ENCODE measurements around the gene KRTAP12-2. TPM values are rescaled to one million over a fixed set of nuclear protein-coding genes. Genes with fewer than 3 reads are reported as not detected.
"Not testable (repeated sequence)": the region's sequence is repeated elsewhere in the genome, so short reads cannot be mapped to it uniquely, and the experiment has no call there.

Gene KRTAP12-2
- total RNA-seq, 1 donor from 2014 or later = not detected

DNA sequence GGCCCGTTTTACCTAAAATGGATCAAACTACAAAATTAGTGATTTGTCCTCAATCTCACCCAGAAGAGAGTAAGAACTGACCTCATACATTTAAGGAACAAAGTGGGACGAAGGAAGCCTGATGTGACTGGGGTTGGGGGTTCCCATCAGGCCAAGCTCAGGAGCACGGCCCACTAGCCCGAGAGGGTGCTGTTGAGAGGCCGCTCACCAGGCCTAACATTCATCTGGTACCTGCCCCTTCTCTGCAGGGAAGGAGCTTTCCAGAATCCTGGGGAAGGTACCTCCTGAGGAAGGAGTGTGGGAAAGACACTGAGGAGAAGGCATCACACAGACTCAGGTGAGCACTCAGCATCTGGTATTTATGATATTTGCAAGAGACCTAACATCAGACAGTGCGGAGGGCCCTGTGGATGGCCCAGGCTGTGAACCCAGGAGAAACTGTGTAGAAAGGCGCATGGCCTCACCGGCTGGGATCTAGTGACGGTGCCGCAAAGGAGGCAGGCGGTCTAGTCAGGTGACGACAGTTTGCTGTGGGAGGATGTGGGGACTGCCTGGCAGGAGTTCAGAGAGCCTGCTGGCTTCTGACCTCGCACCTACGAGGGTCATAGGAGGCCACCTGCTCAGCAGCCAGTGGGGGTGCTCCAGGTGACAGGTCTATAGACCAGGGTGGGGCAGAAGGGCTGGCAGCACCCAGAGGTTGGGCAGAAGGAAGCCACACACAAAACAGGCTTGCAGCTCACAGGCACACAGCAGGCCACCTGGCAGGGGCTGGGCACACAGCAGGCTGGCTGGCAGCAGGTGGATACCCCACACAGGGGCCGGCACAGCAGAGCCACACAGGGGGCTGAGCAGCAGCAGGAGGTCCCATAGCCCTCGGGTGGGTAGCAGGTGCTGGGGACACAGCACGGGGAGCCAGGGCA is 12.8 kb downstream of the KRTAP12-2 start:
- DNase-seq (ENCODE audit: low spot score in 2 of 2) (no peak), FAIRE-seq (no peak)

DNA sequence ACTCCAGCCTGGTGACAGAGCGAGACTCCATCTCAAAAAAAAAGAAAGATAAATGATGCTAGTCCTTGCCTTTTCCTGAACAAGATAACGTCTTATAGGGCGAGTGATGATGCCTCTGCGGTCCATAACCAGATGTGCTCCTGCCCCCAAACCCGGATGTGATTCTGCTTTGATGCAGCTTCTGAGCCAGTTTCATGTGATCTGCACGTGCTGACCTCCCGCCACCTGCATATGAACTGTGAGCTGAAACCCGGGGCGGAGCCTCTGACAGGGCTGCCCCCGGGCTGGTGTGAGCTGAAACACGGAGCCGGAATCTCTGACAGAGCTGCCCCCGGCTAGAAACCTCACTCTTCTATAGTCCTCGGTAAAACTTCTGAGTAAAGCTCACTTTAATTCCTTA is 13.6 kb downstream of the KRTAP12-2 start:
- DNase-seq (ENCODE audit: low spot score in 2 of 2) (no peak), FAIRE-seq (no peak)

DNA sequence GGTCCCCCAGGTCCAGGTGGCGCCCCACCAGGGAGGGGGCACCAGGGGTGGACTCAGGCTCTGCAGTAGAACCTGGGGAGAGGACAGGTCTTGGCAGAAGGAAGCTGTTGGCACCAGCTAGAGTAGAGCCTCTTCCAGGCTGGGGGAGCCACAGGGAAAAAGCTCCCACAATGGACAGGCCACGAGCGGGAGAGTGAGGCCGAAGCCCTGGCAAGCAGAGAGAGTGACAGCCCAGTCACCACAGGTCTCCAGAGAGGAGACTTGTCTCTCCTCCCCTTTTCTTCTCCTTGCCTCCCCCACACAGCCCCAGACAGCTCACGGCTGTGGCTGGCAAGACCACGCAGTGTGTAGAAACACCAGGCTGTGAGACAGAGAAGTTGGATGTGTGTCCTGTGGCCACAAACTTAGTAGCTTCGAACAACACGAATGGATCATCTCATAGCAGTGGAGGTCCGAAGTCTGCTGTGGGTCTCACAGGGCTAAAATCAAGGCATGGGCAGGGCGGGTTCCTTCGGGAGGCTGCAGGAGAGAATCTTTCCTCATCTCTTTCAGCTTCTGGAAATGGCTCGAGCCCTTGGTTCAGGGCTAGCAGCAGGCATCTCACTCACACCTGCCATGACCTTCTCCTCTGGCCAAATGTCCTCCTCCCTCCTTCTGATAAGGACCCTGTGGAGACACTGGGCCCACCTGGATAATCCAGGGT is 15.6 kb downstream of the KRTAP12-2 start:
- FAIRE-seq (no peak), DNase-seq (ENCODE audit: low spot score in 2 of 2) (no peak)

DNA sequence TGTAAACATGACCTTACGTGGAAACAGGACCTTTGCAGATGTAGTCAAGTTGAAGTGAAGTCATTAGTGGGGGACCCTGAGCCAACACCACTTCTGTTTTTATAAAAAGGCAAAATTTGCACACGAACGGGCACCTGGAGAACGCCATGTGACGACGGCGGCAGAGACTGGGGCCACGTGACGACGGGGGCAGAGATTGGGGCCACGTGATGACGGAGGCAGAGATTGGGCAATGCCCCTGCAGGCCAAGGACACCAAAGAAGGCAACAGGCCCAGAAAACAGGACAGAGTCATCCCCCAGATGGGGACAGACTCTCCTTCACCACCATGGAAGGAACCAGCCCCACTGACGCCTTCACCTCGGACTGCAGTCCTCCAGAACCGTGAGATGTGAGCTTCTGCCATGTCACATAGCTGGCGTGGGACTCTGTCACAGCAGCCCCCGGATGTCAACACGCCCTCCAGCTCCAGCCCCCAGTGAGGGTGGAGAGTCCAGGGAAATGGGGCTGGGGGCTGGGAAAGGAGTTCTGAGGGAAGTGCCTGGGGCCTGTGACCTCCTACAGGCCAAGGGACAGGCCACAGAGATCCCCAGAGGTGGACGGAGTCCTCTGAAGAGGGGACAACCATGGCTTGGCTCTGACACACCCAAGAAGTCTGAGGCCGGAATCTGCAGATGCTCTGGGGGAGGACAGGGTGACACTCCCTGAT is 16.3 kb downstream of the KRTAP12-2 start:
- DNase-seq (ENCODE audit: low spot score in 2 of 2) (no peak), FAIRE-seq (no peak)

DNA sequence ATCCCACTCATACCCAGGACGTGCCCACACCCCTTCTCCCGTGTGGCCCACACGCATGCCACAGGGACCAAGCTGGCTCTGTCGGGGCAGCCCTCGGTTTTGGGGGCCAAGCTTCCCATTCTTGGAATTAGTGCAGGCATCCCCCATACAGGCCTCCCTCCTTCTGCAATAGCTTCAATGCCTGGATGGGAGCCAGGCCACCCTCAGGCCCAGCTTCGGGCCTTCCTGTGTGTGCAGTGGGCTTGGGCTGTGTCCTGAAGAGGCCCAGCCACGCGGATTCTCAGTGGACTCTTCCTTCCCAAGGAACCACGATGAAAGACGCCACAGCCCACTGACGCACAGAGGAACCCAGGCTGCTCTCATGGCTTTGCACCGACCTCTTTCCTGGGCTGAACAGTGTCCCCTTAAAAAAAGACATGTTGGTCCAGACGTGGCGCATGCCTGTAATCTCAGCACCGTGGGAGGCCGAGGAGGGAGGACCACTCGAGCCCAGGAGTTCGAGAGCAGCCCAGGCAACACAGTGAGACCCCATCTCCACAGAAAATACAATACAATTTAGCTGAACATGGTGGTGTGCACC is 17.1 kb downstream of the KRTAP12-2 start:
- DNase-seq (ENCODE audit: low spot score in 2 of 2) = no peak
- FAIRE-seq = no peak

DNA sequence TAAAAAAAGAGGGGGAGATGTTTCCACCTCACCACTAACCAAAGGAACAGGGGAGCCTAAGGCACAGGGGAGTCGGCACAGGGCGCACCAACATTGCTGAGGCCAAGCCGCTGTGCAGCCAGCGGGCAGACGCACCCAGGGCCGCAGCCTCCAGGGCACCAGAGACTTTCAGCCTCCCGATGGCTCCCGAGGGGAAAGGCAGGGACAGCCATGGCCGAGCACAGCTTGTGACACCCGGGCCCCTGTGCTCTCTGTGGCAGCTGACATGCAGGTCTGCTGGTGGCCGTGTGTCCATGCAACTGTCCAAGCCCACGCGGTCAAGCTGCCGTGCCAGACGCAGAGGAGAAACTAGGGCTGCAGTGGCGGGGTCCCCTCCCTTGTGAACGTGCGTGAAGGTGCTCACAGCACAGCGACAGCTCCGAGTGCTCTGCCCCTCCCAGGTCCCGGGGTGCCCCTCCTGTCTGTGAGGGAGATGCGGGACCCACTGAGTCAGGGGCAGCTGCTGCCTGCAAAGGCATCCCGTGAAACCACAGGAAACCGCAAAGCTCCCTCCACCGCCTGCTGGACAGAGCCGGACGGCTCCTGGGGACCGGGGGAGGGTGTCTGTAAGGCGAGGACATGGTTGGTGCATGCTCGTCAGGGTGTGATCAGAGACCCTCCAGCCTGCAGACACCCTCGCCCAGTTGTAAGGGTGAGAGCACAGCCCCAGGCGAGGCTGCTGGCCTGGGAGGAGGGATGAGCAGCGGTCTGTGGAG is 18.0 kb downstream of the KRTAP12-2 start:
- DNase-seq (ENCODE audit: low spot score in 2 of 2) = no peak
- no peak for FAIRE-seq

DNA sequence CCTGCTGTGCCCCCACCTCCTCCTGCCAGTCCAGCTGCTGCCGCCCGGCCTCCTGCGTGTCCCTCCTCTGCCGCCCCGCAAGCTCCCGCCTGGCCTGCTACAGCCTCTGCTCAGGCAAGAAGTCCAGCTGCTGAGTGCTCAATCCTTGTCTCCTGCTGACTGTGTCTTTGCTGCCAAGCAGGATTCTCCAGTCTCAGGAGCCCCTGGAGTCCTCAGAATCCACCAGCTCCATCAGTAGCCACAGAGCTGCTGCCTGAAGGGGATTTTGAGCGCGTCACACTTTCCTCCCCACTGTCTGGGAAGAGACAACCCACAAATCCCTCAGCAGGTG is 19.5 kb downstream of the KRTAP12-2 start:
- DNase-seq (ENCODE audit: low spot score in 2 of 2) (no peak), FAIRE-seq (no peak)

DNA sequence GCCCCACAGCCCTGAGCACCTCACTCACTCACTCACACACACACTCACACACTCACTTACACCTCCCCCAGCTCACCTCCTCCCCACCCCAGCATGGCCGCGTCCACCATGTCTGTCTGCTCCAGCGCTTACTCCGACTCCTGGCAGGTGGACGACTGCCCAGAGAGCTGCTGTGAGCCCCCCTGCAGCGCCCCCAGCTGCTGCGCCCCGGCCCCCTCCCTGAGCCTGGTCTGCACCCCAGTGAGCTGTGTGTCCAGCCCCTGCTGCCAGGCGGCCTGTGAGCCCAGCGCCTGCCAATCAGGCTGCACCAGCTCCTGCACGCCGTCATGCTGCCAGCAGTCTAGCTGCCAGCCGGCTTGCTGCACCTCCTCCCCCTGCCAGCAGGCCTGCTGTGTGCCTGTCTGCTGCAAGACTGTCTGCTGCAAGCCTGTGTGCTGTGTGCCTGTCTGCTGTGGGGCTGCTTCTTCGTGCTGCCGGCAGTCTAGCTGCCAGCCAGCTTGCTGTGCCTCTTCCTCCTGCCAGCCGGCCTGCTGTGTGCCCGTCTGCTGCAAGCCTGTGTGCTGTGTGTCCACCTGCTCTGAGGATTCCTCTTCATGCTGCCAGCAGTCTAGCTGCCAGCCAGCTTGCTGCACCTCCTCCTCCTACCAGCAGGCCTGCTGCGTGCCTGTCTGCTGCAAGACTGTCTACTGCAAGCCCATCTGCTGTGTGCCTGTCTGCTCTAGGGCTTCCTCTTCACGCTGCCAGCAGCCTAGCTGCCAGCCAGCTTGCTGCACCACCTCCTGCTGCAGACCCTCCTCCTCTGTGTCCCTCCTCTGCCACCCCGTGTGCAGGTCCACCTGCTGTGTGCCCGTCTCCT is 20.1 kb downstream of the KRTAP12-2 start, which contains the start of gene KRTAP10-11:
Gene KRTAP10-11, plus strand, starts transcription at position 49 of the 856 bp plus-strand sequence. Its CDS starts 45 bp downstream, at position 94.
- DNase-seq (ENCODE audit: low spot score in 2 of 2); FAIRE-seq: not testable (repeated sequence)

DNA sequence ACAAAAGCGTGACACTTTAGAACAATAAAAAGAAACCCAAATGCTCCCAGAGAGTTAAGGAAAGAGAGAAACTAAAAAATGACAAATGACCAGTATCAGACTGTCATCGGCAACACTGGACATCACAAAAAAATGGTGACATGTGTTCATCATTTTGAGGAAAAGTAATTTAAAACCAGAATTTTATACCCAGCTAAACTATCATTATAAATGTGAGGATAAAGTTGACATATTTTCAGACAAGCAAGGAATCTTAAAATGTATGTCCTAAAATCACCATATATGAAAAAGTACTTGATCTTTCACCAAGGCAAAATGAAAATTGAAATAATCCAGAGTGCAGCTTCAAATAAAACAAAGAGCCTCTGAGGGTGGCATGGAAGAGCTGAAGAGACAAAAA is 21.8 kb downstream of the KRTAP12-2 start:
- FAIRE-seq = no peak
- DNase-seq (ENCODE audit: low spot score in 2 of 2) = no peak

DNA sequence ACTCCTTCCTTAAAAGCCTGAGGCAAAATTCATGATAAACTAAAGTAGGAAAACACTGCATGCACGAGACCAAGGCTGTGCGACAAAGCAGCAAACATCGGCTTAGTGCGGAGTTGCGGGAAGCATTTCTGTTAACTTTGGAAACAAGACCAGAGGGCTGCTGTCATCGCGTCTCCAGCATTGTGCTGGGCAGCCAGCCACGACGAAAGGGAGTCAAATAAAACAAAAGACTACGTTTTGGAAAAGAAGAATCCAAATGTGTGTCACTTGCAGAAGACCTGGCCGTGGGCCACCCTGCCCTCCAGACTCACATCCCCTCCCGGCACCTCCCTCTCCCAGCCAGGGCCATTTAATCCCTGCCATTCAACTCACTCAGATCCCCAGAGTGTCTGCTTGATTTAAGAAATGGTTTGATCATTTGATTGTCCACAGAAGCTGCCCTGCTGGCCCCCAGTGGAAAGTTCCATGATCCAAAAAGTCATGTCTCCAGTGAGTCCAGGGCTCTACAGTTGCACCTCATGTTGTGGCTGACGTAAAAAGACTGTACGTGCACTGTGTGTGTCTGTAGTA is 22.9 kb downstream of the KRTAP12-2 start:
- no peak for FAIRE-seq
- DNase-seq (ENCODE audit: low spot score in 2 of 2) = no peak

DNA sequence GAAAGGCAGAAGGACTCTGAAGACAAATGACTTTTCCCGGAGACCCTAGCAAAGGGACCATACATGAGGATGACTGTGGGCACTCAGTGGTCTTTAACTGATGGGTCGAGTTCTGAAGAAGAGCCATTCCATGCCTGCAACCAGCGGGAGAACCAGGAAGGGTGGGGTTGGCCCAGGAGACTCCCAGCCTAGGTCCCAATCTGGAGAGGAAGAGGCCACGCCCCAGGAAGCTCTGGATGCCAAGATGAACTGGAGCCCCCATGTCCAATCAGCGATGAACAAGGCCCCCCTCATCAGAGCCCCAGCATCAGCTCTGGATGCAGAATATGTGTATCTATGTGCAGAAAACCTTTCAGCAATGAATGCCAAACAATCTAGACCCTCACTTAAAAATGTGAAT is 26.0 kb downstream of the KRTAP12-2 start:
- DNase-seq (ENCODE audit: low spot score in 2 of 2) (no peak), FAIRE-seq (no peak)

DNA sequence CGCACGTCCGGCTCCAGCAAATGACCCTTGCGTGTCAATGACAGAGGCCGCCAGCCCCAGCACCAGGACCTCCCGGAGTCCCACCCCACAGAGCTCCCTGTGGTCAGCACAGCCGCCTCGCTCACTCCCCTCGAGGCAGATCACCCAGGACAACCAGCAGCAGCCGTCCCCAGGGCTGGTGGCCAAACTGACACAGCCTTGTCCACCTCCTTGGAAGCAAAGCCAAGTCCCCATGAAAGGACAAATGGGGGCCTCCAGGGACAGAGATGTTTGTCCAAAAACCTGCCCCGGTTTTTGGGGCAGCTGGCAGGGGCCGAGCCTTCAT is 27.4 kb downstream of the KRTAP12-2 start:
- no peak for DNase-seq (ENCODE audit: low spot score in 2 of 2)
- FAIRE-seq = no peak

DNA sequence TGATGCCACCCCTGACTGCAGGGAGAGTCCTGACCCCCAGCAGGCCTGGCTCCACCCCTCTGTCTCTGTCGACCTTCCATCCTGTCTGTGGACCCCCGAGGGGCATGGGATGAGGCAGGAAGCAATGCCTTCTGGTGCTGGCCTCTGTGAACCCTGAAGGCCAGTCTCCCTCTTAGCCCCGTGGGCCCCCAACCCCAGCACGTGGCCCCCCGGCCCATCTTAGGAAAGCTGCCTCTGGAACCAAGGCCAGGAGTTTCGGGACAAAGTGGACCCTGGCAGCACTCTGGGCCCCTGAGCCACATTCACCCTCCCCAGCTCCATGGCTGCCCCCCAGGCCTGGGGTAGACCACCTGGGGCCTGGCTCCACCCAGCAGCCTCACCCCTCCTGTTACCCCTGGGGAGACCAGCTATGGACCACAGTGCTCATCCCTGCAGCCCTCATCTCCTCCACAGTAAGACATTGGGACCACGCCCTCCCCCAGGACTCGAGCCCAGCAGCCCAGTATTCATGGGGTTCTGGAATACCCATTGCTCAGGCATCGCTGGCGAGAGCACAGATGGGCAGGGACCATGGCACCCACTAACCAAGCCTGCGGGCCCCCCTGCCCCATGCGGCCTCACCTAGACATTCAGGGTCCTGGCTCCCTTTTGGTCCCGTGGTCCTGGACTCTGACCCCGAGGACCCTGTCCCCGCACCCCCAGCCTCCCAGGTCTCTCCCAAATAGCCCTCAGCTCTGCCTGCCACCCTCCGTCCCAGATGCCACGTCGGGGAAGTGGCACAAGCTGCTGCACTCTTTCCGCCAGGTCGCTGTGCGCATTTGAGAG is 28.0 kb downstream of the KRTAP12-2 start:
- DNase-seq (ENCODE audit: low spot score in 2 of 2); FAIRE-seq: not testable (repeated sequence)

DNA sequence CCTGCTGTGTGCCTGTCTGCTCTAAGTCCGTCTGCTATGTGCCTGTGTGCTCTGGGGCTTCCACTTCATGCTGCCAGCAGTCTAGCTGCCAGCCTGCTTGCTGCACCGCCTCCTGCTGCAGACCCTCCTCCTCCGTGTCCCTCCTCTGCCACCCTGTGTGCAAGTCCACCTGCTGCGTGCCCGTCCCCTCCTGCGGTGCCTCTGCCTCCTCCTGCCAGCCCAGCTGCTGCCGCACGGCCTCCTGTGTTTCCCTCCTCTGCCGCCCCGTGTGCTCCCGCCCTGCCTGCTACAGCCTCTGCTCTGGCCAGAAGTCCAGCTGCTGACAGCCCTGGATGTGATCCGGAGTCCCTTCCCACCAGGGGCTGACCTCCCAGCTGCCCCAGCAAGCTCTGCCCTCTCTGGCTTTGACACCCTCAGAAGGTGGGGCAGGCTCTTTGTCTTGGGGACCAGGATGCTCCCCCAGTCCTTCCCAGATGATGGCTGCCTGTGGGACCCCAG is 28.8 kb downstream of the KRTAP12-2 start:
- FAIRE-seq; DNase-seq (ENCODE audit: low spot score in 2 of 2): not testable (repeated sequence)

DNA sequence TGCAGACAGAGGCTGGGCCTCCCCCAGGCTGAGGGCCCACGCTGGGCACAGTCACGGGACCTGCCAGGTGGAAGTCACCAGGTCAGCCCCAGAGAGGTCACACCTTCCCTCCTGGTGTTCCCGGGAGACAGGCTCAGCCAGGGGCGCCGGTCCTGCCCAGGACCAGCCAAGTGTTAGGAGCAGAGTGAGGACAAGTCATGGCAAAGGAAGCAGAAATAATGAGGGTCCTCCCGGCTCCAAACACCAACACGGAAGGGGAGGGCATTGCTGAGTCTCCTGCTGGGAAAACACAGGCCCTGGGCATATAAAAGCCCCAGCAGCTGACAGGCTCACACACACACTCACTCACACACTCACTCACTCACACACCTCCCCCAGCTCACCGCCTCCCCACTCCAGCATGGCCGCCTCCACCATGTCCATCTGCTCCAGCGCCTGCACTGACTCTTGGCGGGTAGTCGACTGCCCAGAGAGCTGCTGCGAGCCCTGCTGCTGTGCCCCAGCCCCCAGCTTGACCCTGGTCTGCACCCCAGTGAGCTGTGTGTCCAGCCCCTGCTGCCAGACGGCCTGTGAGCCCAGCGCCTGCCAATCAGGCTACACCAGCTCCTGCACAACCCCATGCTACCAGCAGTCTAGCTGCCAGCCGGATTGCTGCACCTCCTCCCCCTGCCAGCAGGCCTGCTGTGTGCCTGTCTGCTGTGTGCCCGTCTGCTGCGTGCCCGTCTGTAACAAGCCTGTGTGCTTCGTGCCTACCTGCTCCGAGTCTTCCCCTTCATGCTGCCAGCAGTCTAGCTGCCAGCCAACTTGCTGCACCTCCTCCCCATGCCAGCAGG is 29.5 kb downstream of the KRTAP12-2 start, which contains the start of gene KRTAP10-10:
Gene KRTAP10-10, plus strand, starts transcription at position 339 of the 833 bp plus-strand sequence. Its CDS starts 62 bp downstream, at position 401.
- FAIRE-seq (no peak), DNase-seq (ENCODE audit: low spot score in 2 of 2) (no peak)

DNA sequence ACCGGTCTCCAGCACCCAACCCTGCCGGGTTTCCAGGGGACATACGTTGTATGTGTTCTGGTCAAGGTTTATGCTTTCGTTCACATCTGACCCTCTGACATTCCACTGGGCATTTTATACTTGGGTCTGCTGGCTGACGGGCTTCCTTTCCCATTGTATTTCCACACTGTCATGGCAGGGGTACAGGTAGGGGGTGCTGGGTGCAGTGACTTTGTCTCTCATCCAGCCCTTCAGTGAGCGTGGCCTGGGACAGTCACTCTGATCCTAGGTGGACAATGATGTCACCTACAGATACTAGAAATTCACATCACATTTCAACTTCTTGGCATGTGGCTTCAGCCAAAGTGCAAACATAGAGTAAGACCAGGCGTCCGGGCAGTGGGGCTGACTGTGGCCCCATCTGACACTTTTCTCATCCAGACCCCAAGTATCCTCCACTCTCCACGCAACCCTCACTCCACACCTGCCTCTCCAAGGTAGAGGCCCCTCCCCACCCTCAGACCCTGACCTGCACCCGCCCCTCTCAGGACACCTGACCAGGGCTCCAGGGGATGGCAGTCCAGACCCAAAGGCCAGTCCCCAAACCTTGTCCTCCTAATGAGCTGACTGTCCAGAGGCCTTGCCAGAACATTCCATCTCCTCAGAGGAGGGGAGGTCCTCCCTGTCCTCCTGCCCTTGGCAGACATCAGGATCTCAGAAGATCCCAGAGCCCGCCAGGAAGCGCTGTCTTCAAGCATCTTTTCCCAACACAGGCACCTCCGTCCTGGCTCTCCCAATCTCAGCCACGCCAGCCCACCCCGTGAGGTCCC is 30.3 kb downstream of the KRTAP12-2 start:
- DNase-seq (ENCODE audit: low spot score in 2 of 2) (no peak), FAIRE-seq (no peak)

Measured in frontal cortex (tissue), 4 donors.